GM12873 (cell line): ENCODE data around the gene STAG3.

ENCODE experiments used
- CTCF ChIP-seq: IDR thresholded peaks from 2 replicates; pipeline ENCODE4 v1.5.1; 2012; ENCODE audit warnings: low read depth, mild to moderate bottlenecking, moderate library complexity, low read length, control low read depth; ENCODE audit not compliant: insufficient read depth; ENCODE audit errors: missing control alignments

STAG3 gene

GRCh38 chr7:100157334-100158228, 20.1 kb upstream of the STAG3 start:
- TF ChIP-seq CTCF, result peak; percentile 25

- no peak for TF ChIP-seq CTCF
These were observed 19.3 kb upstream of the STAG3 start, which contains the start of gene TRAPPC14 for GRCh38 chr7:100158229-100159098. TRAPPC14 (minus strand) TSS chr7:100158723; CDS start chr7:100158499, 224 bp downstream.

GRCh38 chr7:100159099-100159623, 18.6 kb upstream of the STAG3 start:
- TF ChIP-seq CTCF, result peak; percentile 34

GRCh38 chr7:100160067-100160466, 17.7 kb upstream of the STAG3 start:
- no peak for TF ChIP-seq CTCF

GRCh38 chr7:100163006-100163531, 14.6 kb upstream of the STAG3 start:
- TF ChIP-seq CTCF, result no peak

- TF ChIP-seq CTCF, result no peak
These were observed 13.8 kb upstream of the STAG3 start for GRCh38 chr7:100163871-100164270.
